ENCODE results near the gene CTDSPL2.
"Not testable (repeated sequence)": the region's sequence is repeated elsewhere in the genome, so short reads cannot be mapped to it uniquely, and the experiment has no call there.

The CTDSPL2 gene

DNA sequence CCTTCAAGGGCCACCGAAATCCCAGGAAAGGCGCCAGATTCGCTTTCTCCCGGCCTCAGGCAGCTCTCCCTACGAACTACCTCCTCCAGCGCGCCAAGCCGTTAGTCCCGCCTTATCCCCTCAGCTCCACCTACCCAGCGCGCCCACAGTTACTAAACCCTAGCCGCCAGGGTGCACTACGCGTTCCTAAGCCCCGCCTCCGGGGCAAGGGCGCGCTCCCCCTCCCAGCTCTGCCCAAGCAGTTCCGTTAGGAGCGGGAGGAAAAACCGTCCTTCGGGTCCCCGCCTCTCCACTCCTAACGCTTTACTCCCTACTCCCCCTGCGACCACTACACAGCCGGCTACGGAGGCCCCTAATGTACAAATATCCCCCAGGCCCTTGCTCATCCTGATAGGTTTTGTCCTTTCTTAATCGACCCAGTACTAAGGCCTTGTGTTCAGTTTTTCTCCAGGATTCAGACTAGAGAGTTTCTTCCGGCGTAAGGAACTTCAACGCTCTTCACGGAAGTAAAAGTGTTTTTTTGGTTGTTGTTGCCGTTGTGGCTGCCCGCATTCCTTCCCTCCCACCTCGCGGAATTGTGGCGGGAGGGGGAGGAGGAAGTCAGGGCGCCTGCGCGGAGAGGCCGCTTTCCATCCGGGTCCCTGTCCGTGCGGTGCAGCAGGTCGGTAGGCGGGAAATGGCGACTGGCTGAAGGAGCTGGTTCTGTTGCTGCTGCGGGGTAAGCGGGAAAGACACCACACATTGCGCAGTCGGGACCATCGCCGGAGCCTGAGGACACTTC is at the start of gene CTDSPL2:
Gene CTDSPL2 (plus strand): TSS at position 655 of the 781 bp plus-strand sequence. CDS start 31,386 bp downstream, outside the sequence.
- DNase-seq: peak; percentile 98

DNA sequence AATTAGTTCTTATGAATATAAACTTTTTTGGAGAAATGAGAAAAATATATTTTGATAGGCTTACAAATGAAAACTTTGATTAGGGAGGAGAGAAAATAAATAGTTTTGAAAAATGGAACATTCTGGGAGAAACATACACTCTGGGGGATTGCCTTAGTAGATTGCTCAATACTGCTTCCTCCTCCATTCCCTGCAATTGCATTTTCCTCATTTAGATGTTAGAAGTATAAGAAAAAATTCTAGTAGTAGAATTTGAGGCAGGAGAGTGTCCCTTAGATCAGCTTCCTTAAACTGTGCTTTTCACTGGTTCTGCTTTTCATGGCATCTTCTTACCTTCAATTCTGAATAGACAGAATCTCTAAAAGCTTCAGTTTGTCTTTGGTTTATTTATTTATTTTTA is 46.2 kb upstream of the CTDSPL2 start:
- DNase-seq: no peak

DNA sequence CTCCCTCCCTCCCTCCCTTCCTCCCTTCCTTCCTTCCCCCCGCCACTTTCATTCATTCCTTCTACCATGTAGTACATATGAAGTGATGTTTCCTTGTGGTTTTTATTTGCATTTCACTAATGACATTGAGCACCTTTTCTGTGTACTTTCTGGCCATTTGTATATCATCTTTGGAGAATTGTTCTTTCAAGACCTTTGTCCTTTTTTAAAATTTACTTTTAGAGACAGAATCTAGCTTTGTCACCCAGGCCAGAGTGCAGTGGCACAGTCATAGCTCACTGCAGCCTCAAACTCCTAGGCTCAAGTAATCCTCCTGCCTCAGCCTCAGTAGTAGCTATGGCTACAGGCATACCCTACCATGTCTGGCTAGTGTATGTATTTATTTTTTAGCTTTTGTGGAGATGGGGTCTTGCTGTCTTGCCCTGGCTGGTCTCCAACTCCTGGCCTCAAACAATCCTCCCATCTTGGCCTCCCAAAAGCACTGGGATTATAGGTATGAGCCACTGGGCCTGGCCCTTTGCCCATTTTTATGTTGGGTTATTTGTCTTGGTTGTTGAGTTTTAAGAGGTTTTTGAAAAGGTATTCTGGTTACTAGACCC is 42.0 kb upstream of the CTDSPL2 start:
- DNase-seq: no peak

DNA sequence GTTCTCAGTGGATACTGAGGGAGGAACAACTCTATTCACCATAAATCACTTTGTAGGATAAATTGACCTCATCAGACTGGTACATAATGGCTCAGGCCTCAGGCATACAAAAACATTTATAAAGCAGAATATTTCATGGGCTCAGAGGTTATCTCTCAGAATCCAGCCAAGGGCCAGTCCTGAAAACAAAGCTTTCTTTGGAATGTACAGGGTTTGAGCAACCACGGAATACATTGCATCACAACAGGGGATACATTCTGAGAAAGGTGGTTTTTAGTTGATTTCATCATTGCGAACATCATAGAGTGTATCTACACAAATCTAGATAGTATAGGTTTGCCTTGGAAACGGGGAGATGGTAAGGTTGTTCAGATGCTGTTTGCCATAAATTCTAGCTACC is 33.4 kb upstream of the CTDSPL2 start:
- no peak for DNase-seq

DNA sequence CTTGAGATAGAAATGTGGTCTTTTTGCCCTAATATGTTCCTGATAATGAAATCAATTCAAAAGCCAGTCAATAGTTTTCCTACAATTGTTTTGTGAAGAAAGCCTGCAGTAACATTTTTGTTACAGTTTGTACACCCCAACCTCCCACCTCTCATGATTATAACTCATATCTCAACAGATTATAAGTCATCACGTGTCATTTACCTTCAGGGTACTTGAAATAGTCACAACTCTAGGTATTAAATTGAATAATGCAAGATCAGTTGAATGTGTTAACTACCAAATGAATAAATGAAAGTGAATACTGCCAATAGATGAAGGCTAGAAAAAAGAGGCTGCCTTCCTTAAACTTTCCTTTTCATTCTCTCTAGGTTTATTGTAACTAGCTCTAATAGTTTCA is 32.9 kb upstream of the CTDSPL2 start:
- no peak for DNase-seq

DNA sequence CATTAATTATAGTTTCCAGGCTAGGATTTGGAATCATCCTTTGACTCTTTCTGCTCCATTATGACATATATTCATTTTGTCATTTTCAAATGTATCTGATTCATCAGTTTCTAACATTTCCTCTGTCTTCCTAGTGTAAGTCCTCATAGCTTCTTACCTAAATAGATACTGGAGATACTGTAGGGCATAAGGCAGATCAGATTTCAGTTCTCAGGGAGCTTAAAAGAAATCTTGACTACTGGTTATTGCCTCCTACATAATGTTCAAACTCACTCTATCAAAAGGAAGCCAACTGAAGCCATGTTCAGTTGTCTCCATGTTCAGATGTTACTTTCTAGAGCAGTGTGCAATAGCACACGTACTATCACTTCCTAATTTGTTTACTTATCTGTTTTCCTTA is 29.6 kb upstream of the CTDSPL2 start:
- DNase-seq: no peak

DNA sequence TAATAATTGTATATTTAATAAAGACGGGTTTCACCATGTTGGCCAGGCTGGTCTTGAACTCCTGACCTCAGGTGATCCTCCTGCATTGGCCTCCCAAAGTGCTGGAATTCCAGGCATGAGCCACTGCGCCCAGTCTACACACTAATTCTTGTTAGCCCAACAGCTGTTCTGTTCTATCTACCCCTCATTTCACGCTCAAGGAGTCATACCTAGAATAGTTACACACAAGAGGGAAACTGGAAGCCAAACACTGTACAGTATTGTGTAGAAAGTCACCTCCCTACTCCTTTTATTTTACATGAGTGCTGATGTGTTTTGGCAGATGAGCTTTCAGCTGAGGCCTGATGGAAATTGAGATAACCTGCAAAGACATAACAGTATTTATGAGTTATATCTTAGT is 13.4 kb upstream of the CTDSPL2 start:
- no peak for DNase-seq

DNA sequence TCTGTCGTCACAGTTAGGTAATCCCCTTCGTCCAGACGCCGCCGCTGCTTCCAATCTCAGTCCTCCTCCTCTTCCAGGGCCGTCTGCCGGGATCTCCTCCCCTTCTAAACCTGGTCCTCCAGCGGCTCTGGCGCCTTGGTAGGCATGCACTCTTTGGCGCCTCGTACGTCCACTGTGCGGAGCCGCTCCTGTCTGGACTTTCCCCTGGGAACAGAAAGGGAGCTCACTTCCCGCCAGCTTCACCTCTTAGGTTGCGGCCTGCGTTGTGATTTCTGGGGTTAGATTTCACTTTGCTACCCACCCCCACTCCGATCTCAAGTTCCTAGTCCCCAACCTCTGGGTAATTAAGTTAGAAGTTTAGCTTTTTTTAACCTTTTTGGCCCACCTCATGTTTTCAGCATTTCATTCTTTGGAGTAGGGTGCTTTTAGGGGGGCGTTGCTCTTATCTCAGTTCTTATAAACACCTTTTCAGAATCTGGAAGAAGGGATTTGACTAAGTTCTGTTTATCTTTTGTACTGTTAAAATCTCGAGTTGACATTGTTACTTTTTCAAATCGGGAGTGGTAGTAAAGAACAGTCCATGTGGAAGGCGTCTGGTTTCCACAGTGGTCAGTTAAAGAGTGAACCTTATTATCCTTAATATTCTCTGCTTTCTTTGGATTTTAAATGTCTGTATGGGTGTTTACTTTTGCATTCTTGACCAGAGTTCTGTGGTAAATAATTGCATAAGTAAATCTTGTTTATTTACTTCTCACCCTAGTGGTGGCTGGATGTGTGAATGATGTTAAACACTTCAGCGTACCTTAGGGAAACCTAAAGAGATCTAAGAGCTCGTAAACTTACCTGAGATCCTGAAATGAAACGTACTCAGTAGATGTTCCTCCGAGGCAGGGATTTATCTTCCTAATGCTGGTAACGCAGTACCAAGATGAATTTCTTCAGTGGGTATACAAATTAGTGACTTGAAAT is 611 bp downstream of the CTDSPL2 start:
- peak; percentile 78 for DNase-seq

DNA sequence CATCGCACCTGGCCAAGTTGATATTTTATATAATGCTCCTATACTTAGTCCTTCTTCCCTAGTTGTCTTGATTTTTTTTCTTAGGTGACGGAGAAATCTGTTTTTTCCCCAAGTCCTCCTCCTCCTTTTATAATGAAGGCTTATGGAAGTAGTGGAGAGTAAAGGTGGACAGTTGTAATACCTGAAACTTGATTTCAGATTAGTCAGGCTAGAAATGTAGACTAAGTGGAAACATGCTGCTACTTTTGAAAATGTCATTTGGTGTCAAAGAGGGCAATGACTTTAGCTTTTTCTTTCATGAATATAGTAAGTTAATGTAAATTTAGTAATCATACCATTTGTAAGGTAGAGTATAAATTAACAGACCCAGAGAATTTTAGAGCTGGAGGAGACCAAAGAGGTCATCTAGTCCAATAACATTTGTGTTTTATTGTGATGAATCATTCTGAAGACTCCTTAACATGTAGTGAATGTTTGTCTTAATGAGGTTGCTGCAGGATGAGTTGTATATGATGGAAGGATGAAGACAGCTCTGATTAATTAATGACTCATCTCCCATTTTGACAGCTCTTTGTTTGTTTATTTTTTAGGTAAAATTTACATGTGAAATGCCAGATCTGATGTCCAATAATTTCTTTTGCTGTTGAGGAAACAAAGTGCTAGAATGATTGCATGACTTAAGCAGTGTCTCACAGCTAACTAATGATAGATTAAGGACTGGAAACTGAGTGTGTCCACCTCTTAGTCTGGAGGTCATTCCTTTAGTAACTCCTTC is 8.7 kb downstream of the CTDSPL2 start:
- no peak for DNase-seq

DNA sequence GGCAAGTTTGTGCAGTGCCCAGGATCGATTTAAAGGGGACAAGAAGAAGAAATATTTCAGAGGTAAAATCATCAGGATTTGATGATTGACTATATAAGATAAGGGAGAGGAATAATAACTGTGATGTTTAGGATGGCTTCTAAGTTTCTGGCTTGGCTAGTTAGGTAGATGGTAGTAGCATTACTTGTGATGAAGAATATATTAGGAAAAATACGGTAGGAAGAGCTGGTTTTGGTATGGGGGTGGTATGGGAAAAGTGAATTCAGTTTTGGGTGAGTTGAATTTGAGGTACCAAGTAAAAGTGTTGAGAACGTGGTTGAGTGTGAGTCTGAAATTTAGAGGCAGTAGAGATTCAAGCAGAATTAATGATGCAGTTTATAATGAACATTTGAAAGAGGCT is 11.0 kb downstream of the CTDSPL2 start:
- no peak for DNase-seq

DNA sequence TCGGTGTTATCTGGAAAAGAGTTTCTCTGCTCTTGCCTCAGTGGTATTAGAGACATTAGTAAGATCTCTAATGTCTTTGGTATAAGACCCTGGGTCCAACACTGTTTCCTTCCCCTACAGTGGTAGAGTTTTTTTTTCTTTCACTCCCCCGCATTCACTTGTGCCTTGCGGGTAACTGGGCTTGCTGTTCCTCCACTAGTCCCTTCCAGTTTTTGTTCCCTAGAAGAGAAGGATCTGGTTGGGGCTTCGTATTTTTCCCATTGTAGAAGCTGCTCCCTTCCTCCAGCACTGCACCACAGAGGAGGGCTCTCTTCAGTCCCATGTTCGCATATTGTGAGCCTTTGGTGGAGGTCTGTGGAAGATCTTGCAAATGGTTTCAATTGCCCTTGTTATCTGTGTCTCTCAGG is 13.7 kb downstream of the CTDSPL2 start:
- DNase-seq: no peak

DNA sequence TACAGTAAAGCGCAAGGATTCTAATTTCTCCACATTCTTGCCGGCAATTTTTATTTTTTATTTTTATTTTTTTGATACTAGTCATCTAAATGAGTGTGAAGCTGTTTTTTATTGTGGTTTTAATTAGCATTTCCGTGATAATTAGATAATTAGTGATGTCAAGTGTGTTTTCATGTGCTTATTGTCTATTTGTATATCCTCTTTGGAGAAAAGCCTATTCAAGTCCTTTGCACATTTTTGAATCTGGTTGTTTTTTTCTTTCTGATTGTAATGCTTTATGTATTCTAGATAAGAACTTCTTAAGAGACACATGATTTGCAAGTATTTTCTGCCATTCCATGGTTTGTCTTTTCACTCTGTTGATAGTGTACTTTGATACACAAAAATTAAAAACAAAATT is 16.1 kb downstream of the CTDSPL2 start:
- no peak for DNase-seq

DNA sequence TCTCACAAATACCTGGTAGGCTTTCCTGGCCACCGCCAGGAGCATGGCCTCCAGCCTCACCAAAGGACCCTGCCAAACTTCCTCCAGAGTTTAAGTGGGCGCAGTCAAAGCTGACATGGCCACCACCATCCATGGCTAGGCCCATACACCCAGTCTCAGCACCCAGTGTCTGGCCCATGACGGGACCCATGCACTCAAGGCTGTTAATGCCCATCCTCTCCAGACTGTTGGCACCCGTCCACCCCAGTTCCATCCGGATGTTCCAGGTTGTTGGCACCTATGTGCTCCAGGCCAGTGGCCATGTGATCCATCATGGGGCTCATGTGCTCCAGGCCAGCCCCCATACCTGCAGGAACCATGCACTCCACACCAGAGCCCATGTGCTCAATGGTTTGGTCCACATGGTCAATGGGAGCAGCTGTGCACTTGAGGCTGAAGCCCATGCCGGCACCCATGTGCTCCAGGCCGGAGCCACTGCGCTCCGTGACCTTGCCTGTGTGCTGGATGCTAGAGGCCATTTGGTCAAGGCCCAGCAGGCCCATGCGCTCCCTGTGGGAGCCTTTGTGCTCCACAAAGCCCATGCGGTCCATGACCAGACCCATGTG is 20.4 kb downstream of the CTDSPL2 start:
- no peak for DNase-seq

DNA sequence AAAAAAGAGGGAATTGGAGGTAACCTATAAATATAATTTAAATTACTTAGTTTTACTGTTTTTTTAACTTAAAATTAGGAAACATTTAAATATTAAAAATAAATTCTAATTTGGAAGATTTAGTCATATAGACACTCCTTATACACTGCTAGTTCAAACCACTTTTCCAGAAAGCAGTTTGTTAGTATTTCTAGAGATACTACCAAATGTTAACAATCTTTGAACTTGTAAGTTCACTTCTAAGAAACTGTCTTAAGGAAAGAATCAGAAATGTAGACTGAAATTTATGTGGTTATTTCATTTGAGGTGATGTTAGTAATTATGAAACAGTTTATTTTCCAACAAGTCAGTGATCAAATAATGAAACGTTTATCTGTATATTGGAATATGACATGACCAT is 22.7 kb downstream of the CTDSPL2 start:
- DNase-seq: no peak

DNA sequence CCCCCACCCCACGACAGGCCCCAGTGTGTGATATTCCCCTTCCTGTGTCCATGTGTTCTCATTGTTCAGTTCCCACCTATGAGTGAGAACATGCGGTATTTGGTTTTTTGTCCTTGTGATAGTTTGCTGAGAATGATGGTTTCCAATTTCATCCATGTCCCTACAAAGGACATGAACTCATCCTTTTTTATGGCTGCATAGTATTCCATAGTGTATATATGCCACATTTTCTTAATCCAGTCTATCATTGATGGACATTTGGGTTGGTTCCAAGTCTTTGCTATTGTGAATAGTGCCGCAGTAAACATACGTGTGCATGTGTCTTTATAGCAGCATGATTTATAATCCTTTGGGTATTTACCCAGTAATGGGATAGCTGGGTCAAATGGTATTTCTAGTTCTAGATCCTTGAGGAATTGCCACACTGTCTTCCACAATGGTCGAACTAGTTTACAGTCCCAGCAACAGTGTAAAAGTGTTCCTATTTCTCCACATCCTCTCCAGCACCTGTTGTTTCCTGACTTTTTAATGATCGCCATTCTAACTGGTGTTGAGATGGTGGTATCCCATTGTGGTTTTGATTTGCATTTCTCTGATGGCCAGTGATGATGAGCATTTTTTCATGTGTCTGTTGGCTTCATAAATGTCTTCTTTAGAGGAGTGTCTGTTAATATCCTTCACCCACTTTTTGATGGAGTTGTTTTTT is 26.3 kb downstream of the CTDSPL2 start:
- not testable (repeated sequence) for DNase-seq

DNA sequence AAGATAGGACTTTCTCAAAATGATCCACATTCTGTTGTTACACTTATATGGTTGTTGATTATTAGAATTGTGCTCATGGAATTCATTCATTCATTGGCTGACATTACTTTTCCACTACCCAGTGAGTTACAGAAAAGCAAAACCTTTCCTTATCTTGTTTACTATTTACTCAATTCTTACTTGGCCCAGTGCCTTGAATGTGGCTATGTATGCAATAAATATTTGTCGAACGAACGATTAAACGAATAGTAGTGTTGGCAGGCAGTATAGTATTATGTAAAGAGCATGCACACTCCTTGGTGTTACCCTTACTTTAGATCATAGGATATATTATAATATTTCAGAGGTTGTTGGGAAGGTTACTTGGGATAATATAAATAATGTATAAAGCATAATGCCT is 31.0 kb downstream of the CTDSPL2 start:
- DNase-seq: no peak

DNA sequence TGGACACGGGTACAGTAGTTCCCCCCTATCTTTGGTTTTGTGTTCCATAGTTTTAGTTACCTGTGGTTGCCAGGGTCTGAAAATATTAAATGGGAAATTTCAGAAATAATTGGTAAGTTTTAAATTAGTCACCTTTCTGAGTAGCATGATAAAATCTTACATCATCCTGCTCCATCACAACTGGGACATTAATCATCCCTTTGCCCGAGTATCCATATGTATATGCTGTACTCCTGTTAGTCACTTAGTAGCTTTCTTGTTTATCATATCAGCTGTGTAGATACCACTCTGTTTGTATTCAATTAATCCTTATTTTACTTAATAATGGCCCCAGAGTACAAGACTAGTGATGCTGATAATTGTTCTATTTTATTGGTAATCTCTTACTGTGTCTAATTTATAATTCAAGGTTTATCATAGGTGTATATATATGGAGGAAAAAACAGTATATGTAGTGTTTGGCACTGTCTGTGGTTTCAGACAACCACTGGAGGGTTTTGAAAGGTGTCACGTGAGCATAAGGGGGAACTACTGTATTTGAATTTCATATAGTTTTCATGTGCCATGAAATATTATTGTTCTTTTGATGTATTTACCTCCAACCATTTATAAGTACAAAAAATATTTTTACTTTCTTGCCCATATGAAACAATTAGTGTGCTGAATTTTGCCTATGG is 41.4 kb downstream of the CTDSPL2 start:
- DNase-seq: no peak

DNA sequence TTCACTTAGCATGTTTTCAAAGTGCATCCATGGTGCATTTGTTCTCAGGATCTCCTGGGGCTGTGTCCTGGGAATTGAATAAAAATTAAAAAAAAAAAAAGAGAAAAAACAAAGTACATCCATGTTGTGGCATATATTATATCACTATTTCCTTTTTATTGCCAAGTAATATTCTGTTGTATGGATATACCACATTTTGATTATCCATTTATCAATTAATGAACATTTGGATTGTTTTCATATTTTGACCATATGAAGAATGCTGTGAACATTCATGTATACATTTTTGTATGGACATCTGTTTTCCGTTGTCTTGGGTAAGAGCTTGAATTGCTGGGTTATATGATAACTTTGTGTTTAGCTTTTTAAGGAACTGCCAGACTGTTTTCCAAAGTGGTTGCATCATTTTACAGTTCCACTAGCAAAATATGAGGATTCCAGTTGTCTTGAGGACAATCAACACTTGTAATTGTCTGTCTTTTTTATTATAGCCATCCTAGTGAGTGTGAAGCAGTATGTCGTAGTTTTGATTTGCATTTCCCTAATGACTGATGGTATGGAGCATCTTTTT is 44.5 kb downstream of the CTDSPL2 start:
- no peak for DNase-seq

DNA sequence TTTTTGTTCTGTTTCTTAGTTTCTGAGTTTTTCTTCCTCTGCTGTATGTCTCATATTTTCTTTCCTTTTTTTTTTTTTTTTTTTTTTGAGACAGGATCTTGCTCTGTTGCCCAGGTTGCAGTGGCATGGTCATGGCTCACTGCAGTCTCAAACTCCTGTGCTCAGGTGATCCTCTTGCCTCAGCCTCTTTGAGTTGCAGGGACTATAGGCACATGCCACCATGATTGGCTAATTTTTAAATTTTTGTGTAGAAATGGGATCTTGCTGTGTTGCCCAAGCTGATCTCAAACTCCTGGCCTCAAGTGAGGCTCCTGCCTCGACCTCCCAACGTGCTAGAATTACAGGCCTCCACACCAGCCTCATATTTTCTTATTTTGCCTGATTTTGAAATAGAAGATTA is 51.9 kb downstream of the CTDSPL2 start:
- no peak for DNase-seq

DNA sequence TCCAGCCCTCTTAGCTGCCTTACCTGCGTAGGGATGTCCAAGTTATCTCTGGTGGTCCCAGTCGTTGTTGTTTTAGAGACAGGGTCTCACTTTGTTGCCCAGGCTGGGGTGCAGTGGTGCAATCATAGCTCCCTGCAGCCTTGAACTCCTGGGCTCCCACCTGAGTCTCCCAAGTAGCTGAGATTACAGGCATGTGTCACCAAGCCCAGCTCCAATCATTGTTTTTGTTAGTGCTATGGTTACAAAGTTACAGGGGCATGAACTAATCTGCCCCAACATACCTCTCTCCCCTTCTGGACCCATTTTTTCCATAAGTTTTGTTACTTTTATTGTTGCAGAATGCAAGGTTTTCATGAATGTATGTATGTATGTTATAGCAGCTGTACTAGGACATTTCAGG is 54.7 kb downstream of the CTDSPL2 start:
- no peak for DNase-seq

DNA sequence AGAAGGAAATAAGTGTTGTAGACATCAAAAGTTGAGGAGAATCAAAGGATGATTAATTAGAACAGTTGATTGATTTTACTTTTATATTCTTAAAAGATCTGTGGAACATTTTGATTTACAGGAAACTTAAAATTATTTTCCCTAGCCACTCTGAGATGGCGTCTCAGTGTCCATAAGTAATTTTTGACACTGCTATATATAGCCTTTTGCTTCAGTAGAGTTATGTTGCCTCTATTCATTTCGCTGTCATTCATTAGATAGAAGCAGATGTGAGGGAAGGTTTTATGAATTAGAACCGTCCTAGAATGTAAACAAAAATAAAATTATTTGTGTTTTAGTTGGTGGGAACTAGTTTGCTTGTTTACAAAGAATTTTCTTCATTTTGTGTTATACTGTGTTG is 58.5 kb downstream of the CTDSPL2 start:
- DNase-seq: no peak

All from NCI-H774 (cell line).